Temporal lobe (tissue), 1 donor: Measurements from ENCODE around the gene RECQL5. TPM values are rescaled to one million over a fixed set of nuclear protein-coding genes. Genes with fewer than 3 reads are reported as not detected.

Experiments
- total RNA-seq: library from RNA; depleted of rRNA; stranded (reverse); fragments of >200 nt; gene quantifications from one replicate; pipeline ENCODE4 v1.2.3, GENCODE V29; 2014

The RECQL5 gene
- total RNA-seq, 1 donor from 2014 or later: 6.6 TPM

Other genes with a start within 250 kb of the RECQL5 start
- 20.7 TPM for gene TMEM94, start 210.5 kb downstream of the RECQL5 start, total RNA-seq
- gene CASKIN2, start 151.6 kb downstream of the RECQL5 start, total RNA-seq: 5.7 TPM
- 7.6 TPM for gene TSEN54, start 150.6 kb downstream of the RECQL5 start, total RNA-seq
- 0.74 TPM for gene LLGL2, start 141.5 kb downstream of the RECQL5 start, total RNA-seq
- 20.4 TPM for gene MYO15B, start 79.4 kb downstream of the RECQL5 start, total RNA-seq
- gene SMIM5, start 33.7 kb downstream of the RECQL5 start, total RNA-seq: 0.49 TPM
- 36.1 TPM for gene SAP30BP, start 184 bp upstream of the RECQL5 start, total RNA-seq
- gene ITGB4, start 54.3 kb upstream of the RECQL5 start, total RNA-seq: 3.7 TPM
- gene GALK1, start 98.0 kb upstream of the RECQL5 start, total RNA-seq: 6.4 TPM
- gene UNK, start 117.7 kb upstream of the RECQL5 start, total RNA-seq: 24.8 TPM
- gene UNC13D, start 177.2 kb upstream of the RECQL5 start, total RNA-seq: 1.2 TPM
- gene WBP2, start 188.2 kb upstream of the RECQL5 start, total RNA-seq: 38.1 TPM
- gene TRIM47, start 211.4 kb upstream of the RECQL5 start, total RNA-seq: 11.1 TPM
- 6.1 TPM for gene TRIM65, start 229.8 kb upstream of the RECQL5 start, total RNA-seq
- gene MRPL38, start 237.7 kb upstream of the RECQL5 start, total RNA-seq: 23.1 TPM